GM19395 (cell line): ENCODE measurements around the gene CXCL13.
"Not testable (repeated sequence)": the region's sequence is repeated elsewhere in the genome, so short reads cannot be mapped to it uniquely, and the experiment has no call there.

ENCODE experiments used
- ATAC-seq: cut with Tn5 transposase; IDR thresholded peaks from one replicate; pipeline ENCODE4 v1.9.1; 2021; ENCODE audit warnings: mild to moderate bottlenecking, moderate library complexity; ENCODE audit not compliant: unreplicated experiment

The CXCL13 gene, protein sequence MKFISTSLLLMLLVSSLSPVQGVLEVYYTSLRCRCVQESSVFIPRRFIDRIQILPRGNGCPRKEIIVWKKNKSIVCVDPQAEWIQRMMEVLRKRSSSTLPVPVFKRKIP

DNA sequence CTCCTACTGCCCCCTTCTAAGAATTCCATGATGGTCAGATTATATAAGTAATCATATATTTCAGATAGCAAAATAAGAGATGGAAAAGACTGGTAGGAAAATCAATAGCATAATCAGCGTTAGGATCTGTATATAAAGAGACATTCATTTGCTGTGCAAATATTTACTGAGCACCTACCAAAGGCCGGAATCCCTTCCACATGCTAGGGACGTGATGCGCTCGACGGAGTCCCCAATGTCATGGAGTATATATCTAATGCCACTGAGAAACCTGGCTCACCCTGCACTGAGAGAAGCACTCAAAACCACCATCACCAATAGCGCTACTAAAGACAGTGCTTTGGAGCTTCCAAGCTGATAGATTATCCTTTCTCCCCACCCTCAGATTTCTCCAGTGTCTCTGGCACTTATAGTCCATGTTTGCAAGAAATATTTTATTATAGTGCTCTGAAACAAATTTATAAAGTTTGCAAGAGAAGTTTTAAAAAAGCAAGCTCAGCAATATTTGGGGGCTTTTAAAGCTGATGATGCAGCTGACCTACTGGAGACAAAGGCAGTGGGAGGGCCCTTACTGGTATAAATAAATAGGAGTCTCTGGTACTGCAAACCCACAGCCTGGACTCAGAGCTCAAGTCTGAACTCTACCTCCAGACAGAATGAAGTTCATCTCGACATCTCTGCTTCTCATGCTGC is at the start of gene CXCL13:
Gene CXCL13 (plus strand): TSS at position 611 of the 693 bp plus-strand sequence. CDS start 46 bp downstream, at position 657.
- ATAC-seq: no peak

DNA sequence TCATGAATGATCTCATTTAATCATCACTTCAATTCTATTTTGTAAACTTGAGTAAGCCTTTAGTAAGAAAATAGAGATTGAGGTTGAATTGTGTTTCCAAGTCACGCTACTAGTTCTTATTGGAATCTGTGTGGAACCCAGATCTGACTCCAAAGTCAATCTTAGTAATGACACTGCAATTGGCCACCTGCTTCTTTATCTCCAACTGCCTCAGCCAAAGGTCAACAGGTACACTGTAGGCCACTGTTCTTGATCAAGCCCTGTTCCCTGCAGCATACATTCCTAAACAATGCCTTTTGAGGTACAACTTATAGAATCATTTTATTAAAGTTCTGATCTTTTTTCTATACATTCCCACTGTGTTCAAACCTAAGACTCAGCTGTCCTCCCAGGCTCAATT is 45.5 kb upstream of the CXCL13 start:
- ATAC-seq: no peak

GRCh38 chr4:77561720-77562119 is 43.9 kb upstream of the CXCL13 start:
- ATAC-seq: not testable (repeated sequence)

DNA sequence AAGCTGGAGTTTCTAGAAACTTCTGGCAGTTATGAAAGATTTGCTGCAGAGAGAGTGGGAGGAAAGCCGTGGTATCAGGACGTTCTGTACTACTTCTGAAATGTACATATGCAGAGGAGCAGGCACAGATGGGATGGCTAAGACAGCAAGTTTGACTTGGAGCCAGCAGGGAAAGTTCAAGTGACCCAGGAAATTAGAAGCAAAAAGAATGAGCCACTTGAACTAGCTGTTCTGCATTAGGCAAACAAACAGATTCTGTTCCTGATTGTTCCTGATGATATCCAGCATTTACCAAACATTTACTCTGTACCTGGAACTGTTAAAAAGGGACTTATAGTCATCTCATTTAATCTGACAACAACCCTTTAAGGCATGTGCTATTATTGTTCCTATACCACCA is 41.4 kb upstream of the CXCL13 start:
- ATAC-seq: no peak

DNA sequence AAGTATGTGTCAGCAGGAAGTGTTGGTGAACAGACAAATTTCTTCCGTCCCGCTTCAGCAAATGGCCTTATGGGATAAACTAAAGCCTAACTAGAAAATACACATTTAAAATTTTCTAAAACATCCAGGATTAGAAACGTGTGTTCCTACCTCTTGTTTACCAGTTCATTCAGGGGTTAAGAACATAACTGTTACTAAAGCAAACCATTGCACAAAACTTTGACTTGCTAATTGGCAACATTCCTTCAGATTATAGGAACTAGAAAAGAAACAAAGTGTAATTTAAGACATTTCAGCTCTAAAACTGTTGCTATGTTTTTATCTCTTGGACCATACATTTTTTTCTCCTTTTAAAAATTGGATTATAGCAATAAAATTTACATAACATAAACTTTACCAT is 39.5 kb upstream of the CXCL13 start:
- no peak for ATAC-seq

GRCh38 chr4:77567549-77567948 is 38.1 kb upstream of the CXCL13 start:
- ATAC-seq: no peak

GRCh38 chr4:77570508-77571214 is 35.0 kb upstream of the CXCL13 start:
- ATAC-seq: not testable (repeated sequence)

DNA sequence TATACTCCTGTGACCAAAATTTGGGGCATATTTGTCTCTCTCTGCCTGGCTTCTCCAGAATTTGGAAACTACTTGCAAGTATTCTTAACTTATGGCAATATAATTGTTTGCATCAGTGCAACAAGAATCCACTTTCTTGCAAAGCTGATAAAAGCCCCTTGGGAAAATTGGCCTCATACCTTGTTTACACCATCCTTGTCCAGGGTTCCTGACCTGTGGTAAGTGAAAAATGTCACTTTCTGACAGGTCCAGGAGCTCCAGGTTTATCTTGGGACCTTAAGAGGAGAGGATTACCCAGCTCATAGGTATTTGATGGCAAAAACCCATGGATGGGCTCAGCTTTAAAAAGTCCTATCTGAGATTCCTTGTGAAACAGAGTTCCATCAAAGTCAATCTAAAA is 29.3 kb upstream of the CXCL13 start:
- ATAC-seq: no peak

GRCh38 chr4:77578145-77578544 is 27.5 kb upstream of the CXCL13 start:
- no peak for ATAC-seq

- ATAC-seq: no peak
Measured at GRCh38 chr4:77579406-77580076, 26.1 kb upstream of the CXCL13 start.

DNA sequence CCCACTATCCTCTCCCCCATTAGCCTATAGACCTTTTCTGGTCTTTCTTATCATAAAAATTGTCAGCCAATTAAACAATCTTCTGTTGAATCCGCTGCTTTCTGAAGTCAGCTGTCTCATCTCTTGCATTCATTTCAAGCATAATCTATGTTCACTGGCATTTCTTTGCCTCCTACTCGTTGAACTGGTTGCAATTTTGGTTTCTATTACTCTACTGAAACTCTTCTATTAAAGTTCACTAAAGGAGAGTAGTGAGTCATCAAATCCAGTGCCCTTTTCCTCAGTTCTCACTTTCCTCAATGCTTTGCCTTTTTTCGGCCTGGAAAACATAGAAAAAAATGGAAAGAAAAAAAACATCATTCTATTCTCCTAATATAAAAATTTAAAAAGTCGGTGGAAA is 23.9 kb upstream of the CXCL13 start:
- ATAC-seq: peak; percentile 68

GRCh38 chr4:77582156-77582555 is 23.5 kb upstream of the CXCL13 start:
- no peak for ATAC-seq

- ATAC-seq: no peak
Measured at GRCh38 chr4:77582711-77583110, 22.9 kb upstream of the CXCL13 start.

GRCh38 chr4:77586951-77587383 is 18.7 kb upstream of the CXCL13 start:
- peak; percentile 99 for ATAC-seq

- ATAC-seq: no peak
Measured at GRCh38 chr4:77590482-77590881, 15.1 kb upstream of the CXCL13 start.

GRCh38 chr4:77591532-77591931 is 14.1 kb upstream of the CXCL13 start:
- ATAC-seq: no peak

- ATAC-seq: no peak
Measured at GRCh38 chr4:77593101-77593500, 12.5 kb upstream of the CXCL13 start.

- ATAC-seq: no peak
Measured at GRCh38 chr4:77593993-77594392, 11.6 kb upstream of the CXCL13 start.

DNA sequence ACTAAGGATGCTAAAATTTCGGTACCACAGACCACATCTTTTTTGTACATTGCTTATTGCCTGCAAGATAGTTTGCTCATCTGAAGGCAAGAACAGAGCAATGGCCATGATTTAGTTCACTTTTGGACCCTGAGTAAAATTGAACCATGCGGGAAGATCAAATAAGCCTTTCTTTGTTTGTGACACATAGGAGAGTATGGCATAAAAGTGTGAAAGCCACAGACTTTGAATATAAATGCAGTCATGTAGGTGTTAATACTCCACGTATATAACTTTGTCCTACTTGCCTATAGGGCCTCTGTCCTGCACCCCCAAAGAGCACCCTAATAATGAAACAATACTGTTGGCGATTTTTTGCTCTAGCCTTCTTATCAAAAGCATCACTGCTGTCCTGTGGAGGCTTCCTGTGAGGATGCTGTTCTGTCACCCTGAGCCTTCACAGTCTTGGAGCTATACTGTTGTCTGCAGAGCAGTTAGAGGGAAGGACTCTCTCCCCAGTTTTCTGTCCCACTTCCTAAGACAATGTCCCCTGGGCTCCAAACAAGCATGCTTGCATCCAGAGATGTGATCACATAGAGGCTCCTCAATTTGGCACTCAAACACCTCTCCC is 10.2 kb upstream of the CXCL13 start:
- no peak for ATAC-seq

GRCh38 chr4:77599378-77599777 is 6.2 kb upstream of the CXCL13 start:
- ATAC-seq: no peak
